Cardiac muscle cell (in vitro differentiated cells and primary cell): ENCODE measurements around the gene RFFL. TPM values are rescaled to one million over a fixed set of nuclear protein-coding genes. Genes with fewer than 3 reads are reported as not detected.
"Not testable (repeated sequence)": the region's sequence is repeated elsewhere in the genome, so short reads cannot be mapped to it uniquely, and the experiment has no call there.

Source experiments
- DNase-seq, 2 donors: peaks; one replicate each; pipeline versions ENCODE4 v3.0.0 to v3.0.0-alpha.2; 2010 to 2017; ENCODE audit warnings: low read depth in 1 of 2, low spot score in 1 of 2
- H3K27ac ChIP-seq: fragments of 200-600 bp; sonication (generic); 2 replicates; pipeline ENCODE4 v1.5.1; 2016
- H3K27me3 ChIP-seq: fragments of 200-600 bp; sonication (generic); 2 replicates; pipeline ENCODE4 v1.6.0; 2016; ENCODE audit warnings: control low read depth
- H3K36me3 ChIP-seq: fragments of 200-600 bp; sonication (generic); 2 replicates; pipeline ENCODE4 v1.5.1; 2016; ENCODE audit warnings: control low read depth
- H3K4me1 ChIP-seq: fragments of 200-600 bp; sonication (generic); 2 replicates; pipeline ENCODE4 v1.8.1; 2017; ENCODE audit warnings: low read depth, mild to moderate bottlenecking, mixed run types
- H3K4me3 ChIP-seq: fragments of 200-600 bp; sonication (generic); 2 replicates; pipeline ENCODE4 v1.5.1; 2016; ENCODE audit warnings: mild to moderate bottlenecking
- H3K9me3 ChIP-seq: fragments of 200-600 bp; sonication (generic); 2 replicates; pipeline ENCODE4 v1.5.1; 2017; ENCODE audit warnings: low read depth, mild to moderate bottlenecking, control low read depth
- CTCF ChIP-seq: IDR thresholded peaks from 2 replicates; pipeline ENCODE4 v1.5.1; 2012; ENCODE audit warnings: low read depth, mild to moderate bottlenecking, low read length
- polyA plus RNA-seq: library from polyadenylated mRNA; unstranded; fragments of >200 nt; fragmentation: Nextera tagmentation; extraction: Ambion mirVana; gene quantifications from 2 replicates; pipeline ENCODE4 v1.2.1, GENCODE V29; 2016
- total RNA-seq: library from RNA; depleted of rRNA; stranded (reverse); fragments of >200 nt; gene quantifications from 2 replicates; pipeline ENCODE4 v1.2.3, GENCODE V29; 2016

The RFFL gene
- total and polyA plus RNA-seq, 2 experiments from 2014 or later = 4.9 to 22.3 TPM

- H3K4me1 ChIP-seq = no peaks in the 10 kb centered on the region
- DNase-seq = no peak
- no peaks in the 10 kb centered on the region for H3K27me3 ChIP-seq
- H3K27ac ChIP-seq = no peak overlapping the region
- no peak overlapping the region for H3K4me3 ChIP-seq
- H3K36me3 ChIP-seq = no peaks in the 10 kb centered on the region
- no peak for TF ChIP-seq CTCF
- no peaks in the 10 kb centered on the region for H3K9me3 ChIP-seq
Measured at GRCh38 chr17:35046245-35046644, 17.3 kb downstream of the RFFL start.

DNA sequence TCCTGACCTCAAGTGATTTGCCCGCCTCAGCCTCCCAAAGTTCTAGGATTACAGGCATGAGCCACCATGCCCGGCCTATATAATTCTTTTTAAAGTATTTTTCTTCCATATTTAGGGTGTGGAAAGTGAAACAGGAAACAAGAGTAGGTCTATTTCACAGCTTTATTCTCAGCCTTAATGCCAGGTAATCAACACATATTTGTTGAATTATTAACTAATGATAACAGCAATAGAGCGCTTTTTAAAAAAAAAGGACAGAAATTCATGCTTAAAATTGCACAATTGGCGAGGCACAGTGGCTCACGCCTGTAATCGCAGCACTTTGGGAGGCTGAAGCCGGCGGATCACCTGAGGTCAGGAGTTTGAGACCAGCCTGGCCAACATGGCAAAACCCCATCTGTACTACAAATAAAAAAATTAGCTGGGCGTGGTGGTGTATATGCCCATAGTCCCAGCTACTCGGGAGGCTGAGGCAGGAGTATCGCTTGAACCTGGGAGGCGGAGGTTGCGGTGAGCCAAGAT is 18.0 kb downstream of the RFFL start:
- H3K27ac ChIP-seq, DNase-seq, H3K36me3 ChIP-seq, H3K4me1 ChIP-seq, H3K27me3 ChIP-seq, H3K4me3 ChIP-seq, H3K9me3 ChIP-seq: not testable (repeated sequence)

- H3K4me1 ChIP-seq = no peaks in the 10 kb centered on the region
- DNase-seq = no peak
- H3K36me3 ChIP-seq = no peaks in the 10 kb centered on the region
- TF ChIP-seq CTCF = no peak
- no peaks in the 10 kb centered on the region for H3K27me3 ChIP-seq
- H3K4me3 ChIP-seq = no peak overlapping the region
- no peaks in the 10 kb centered on the region for H3K9me3 ChIP-seq
- no peak overlapping the region for H3K27ac ChIP-seq
Measured at GRCh38 chr17:35044181-35044580, 19.3 kb downstream of the RFFL start.

GRCh38 chr17:35041390-35041789 is 22.1 kb downstream of the RFFL start:
- no peaks in the 10 kb centered on the region for H3K36me3 ChIP-seq
- no peaks in the 10 kb centered on the region for H3K9me3 ChIP-seq
- no peak overlapping the region for H3K27ac ChIP-seq
- H3K4me3 ChIP-seq = no peak overlapping the region
- H3K4me1 ChIP-seq = no peaks in the 10 kb centered on the region
- TF ChIP-seq CTCF = no peak
- DNase-seq = no peak
- no peaks in the 10 kb centered on the region for H3K27me3 ChIP-seq

DNA sequence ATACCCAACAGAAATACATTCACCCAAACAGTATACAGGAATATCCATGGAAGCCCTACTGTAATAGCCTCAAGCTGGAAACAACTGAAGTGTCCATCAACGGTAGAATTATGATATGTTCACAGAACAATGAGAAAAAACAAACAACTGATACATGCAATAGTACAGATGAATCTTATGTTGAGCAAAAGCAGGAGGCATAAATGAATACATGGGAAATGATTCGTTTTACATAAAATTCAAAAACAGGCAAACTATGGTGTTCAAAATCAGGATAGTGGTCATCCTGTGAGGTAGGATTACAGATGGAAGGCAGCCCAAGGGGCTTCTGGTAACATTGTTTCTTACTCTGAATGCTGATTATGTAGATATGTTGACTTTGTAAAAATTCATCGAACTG is 25.1 kb downstream of the RFFL start:
- Histone ChIP-seq H3K36me3 (no peaks in the 10 kb centered on the region), H3K4me1 (no peaks in the 10 kb centered on the region), H3K4me3 (no peak overlapping the region), H3K27me3 (no peaks in the 10 kb centered on the region), H3K27ac (no peak overlapping the region), H3K9me3 (no peaks in the 10 kb centered on the region)
- DNase-seq = no peak
- no peak for TF ChIP-seq CTCF

DNA sequence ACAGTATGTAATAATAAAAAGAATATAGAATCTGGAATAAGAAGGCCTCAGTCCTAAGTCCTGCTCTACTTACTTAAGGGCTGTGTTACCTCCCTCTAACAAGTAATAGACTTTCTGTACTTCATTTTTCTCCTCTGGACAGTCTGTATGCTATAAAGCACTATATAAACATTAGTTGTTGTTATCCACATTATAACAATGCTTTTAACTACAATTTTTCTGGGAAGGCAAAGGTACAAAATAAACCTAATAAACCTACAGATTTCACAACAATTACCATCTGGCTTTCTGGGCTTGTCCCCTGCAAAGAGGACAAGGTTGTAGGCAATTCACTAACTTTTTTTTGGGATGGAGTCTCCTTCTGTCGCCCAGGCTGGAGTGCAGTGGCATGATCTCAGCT is 32.7 kb downstream of the RFFL start:
- no peak for TF ChIP-seq CTCF
- Histone ChIP-seq H3K4me1 (no peaks in the 10 kb centered on the region), H3K27ac (no peak overlapping the region), H3K9me3 (no peaks in the 10 kb centered on the region), H3K36me3 (no peaks in the 10 kb centered on the region), H3K27me3 (no peaks in the 10 kb centered on the region), H3K4me3 (no peak overlapping the region)
- DNase-seq = no peak
